ENCODE data around the gene STARD10. TPM values are rescaled to one million over a fixed set of nuclear protein-coding genes. Genes with fewer than 3 reads are reported as not detected.
A peak's percentile ranks its signal among the peaks of the same experiment; 100 is the strongest.

STARD10 gene
- total and polyA plus RNA-seq, 2 of the 8 experiments (the other 6 are each of a cell fraction or from before 2014, with no cell fraction given), result 23.7 to 35.7 TPM

DNA sequence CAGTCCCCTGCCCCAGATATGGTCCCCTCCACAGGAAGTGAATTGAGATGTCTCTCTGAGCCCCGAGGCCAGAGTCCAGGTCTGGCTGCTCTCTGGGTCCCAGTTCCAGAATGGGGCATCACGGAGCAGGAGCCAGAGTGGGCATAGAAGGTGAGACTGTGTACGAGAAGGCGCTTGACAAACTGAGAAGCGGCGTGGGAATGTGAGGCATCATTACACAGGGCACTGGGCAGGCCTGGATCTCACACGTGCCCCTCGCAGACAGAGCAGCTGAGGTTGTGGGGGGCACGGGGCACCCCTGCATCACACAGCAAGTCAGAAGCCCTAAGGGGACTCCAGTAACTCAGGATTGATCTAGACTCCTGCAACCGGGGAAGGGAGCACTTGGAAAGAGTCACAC, 9.2 kb downstream of the STARD10 start:
- H2AFZ ChIP-seq (ENCODE audit: low read length), result no peak overlapping the region
- H3K9me3 ChIP-seq (ENCODE audit: insufficient read depth in 2 of 2, low read depth in 1 of 2, low read length in 1 of 2), result no peaks in the 10 kb centered on the region
- no peak overlapping the region for H2BK20ac ChIP-seq (ENCODE audit: low read length)
- no peak overlapping the region for H4K8ac ChIP-seq (ENCODE audit: extremely low read depth, insufficient read depth, low read length)
- FAIRE-seq (no peak), DNase-seq (ENCODE audit: low read depth in 1 of 2, low spot score in 2 of 2) (no peak)
- H3K23me2 ChIP-seq (ENCODE audit: low read depth, low read length), result peaks cover 11% of the 10 kb centered on the region
- TF ChIP-seq KDM4A (IDR thresholded peaks at IDR 0.05; ENCODE audit: low read depth, low read length, severe bottlenecking) (no peak), CEBPB (IDR thresholded peaks at IDR 0.05; ENCODE audit: low read depth, low read length) (no peak), NRF1 (IDR thresholded peaks at IDR 0.05; ENCODE audit: low read depth, low read length) (no peak), RNF2 (IDR thresholded peaks at IDR 0.05; ENCODE audit: borderline replicate concordance, low read depth, low read length, missing control alignments, poor library complexity, severe bottlenecking) (no peak), TEAD4 (IDR thresholded peaks at IDR 0.05; ENCODE audit: low read depth, low read length) (no peak), HDAC2 (IDR thresholded peaks at IDR 0.05; ENCODE audit: borderline replicate concordance in 1 of 2, low read depth in 2 of 2, low read length in 2 of 2) (no peak)
- H2BK12ac ChIP-seq (ENCODE audit: low read depth, low read length), result no peak overlapping the region
- ChIA-PET CTCF (ENCODE audit: partially characterized antibody) (interaction anchor here (0.8 to 1.7 kb wide), 4 partner anchors 8 to 59 kb away, joined by 3 to 4 read pairs (median 4); partner anchors contain the start of gene STARD10), POLR2A (ENCODE audit: partially characterized antibody) (interaction anchor here (1.4 kb wide), 1 partner anchor 14 kb away, joined by 3 read pairs; no protein-coding TSS in a partner anchor)
- H2AK5ac ChIP-seq (ENCODE audit: low read depth, low read length), result 0 out of 2 replicates have a peak overlapping the region, but pooled peaks have one; percentile 39
- H3K56ac ChIP-seq (replicated peaks; ENCODE audit: insufficient read length, low read depth, low read length), result no peak overlapping the region
- H3K27ac ChIP-seq (ENCODE audit: low read depth, low read length), result no peak overlapping the region
- peaks cover 5 to 24% (median 13%) of the 10 kb centered on the region in 4 experiments for H3K4me1 ChIP-seq (replicated peaks in 1 of 4; ENCODE audit: control insufficient read depth in 3 of 4, insufficient read depth in 4 of 4, low read length in 3 of 4)
- no peak overlapping the region for H2BK5ac ChIP-seq (ENCODE audit: low read depth, low read length)
- H3K14ac ChIP-seq (ENCODE audit: insufficient read length), result no peak overlapping the region
- H2BK15ac ChIP-seq (ENCODE audit: low read length), result no peak overlapping the region
- H2BK120ac ChIP-seq (replicated peaks; ENCODE audit: low read depth, low read length), result no peak overlapping the region
- H4K5ac ChIP-seq (ENCODE audit: insufficient read length, low read depth, low read length), result no peak overlapping the region
- no peak overlapping the region for H3K18ac ChIP-seq (ENCODE audit: extremely low read depth, low read length)
- H4K91ac ChIP-seq (replicated peaks; ENCODE audit: insufficient read length, low read length), result no peak overlapping the region
- H3K79me1 ChIP-seq (ENCODE audit: low read depth, low read length), result peaks cover 6% of the 10 kb centered on the region
- H3K4me2 ChIP-seq (ENCODE audit: insufficient read depth in 1 of 2, low read depth in 2 of 2, low read length in 2 of 2), result no peak overlapping the region
- H3K27me3 ChIP-seq (replicated peaks in 1 of 4; ENCODE audit: control insufficient read depth in 3 of 4, extremely low read depth in 1 of 4, insufficient read depth in 3 of 4, low read length in 3 of 4), result peaks cover 0 to 12% (median 6%) of the 10 kb centered on the region in 4 experiments; a peak in 3 of 7 replicates
- peaks cover 1 to 2% of the 10 kb centered on the region in 2 experiments for H4K20me1 ChIP-seq (replicated peaks in 1 of 2; ENCODE audit: control insufficient read depth in 1 of 2, insufficient read depth in 2 of 2, low read length in 2 of 2)
- no peak overlapping the region for H3K9ac ChIP-seq (replicated peaks in 1 of 4; ENCODE audit: extremely low read depth in 1 of 4, low read depth in 3 of 4, low read length in 3 of 4)
- H3K23ac ChIP-seq (ENCODE audit: insufficient read length), result no peak overlapping the region
- no peak overlapping the region for H3K4me3 ChIP-seq (ENCODE audit: extremely low read depth in 1 of 4, insufficient read depth in 2 of 4, low read depth in 3 of 4, low read length in 4 of 4)
- WGBS, 2 experiments (ENCODE audit: extremely low coverage in 1 of 2, insufficient coverage in 1 of 2, insufficient read length in 1 of 2, insufficient replicate concordance in 2 of 2, low coverage in 1 of 2, low lambda C conversion rate in 2 of 2, missing lambda C conversion rate in 1 of 2), result 87% methylated on average over 10 of the region's 10 CpGs; no CpG with 5 or more reads in 1 of the 2 experiments
- H3K4ac ChIP-seq (replicated peaks; ENCODE audit: insufficient read length, low read depth, low read length), result no peak overlapping the region
- H3K79me2 ChIP-seq (ENCODE audit: control insufficient read depth in 1 of 2, insufficient read depth in 2 of 2, low read length in 2 of 2), result no peaks in the 10 kb centered on the region
- no peaks in the 10 kb centered on the region for H3K36me3 ChIP-seq (ENCODE audit: control insufficient read depth in 2 of 4, insufficient read depth in 4 of 4, low read length in 3 of 4)

All from H1 (cell line).